PC-3 (cell line): ENCODE data around the gene KCNV2. TPM values are rescaled to one million over a fixed set of nuclear protein-coding genes. Genes with fewer than 3 reads are reported as not detected.

Source experiments
- ATAC-seq: fragments of 200-7000 bp; cut with Tn5 transposase; 2 replicates; pipeline ENCODE4 v1.9.1; 2020; ENCODE audit warnings: mild to moderate bottlenecking, moderate library complexity
- BruUV-seq: library from RNA; stranded (reverse); fragments of 400-500 nt; replicated peaks from 2 replicates; lab custom pipeline; 2021; lab: Mats Ljungman, UMichigan
- CTCF ChIA-PET: fragments of 300-600 bp; sonication (Branson Sonifier 250); formaldehyde crosslinking; loops from one replicate; lab custom pipeline; 2022; ENCODE audit warnings: antibody characterized with exemption; lab: Charles Lee
- POLR2A ChIA-PET: fragments of 300-600 bp; sonication (Branson Sonifier 250); formaldehyde crosslinking; loops from one replicate; lab custom pipeline; 2022; ENCODE audit warnings: antibody characterized with exemption; ENCODE audit not compliant: unreplicated experiment; lab: Charles Lee
- DNase-seq: peaks from one replicate; pipeline ENCODE4 v3.0.0-alpha.2; 2015
- H2AFZ ChIP-seq: fragments of 300-600 bp; sonication (generic); 2 replicates; pipeline ENCODE4 v1.6.0; 2016; ENCODE audit warnings: antibody characterized with exemption, low read length
- H3F3A ChIP-seq: fragments of 300-600 bp; sonication (generic); one replicate; pipeline ENCODE4 v1.6.0; 2017; ENCODE audit warnings: antibody characterized with exemption, low read length, control low read depth, mild to moderate bottlenecking; ENCODE audit not compliant: unreplicated experiment
- H3K27ac ChIP-seq: fragments of 300-600 bp; sonication (generic); 2 replicates; pipeline ENCODE4 v1.5.1; 2016; ENCODE audit warnings: mild to moderate bottlenecking, low read length
- H3K27me3 ChIP-seq: fragments of 300-600 bp; sonication (generic); 2 replicates; pipeline ENCODE4 v1.6.1; 2016; ENCODE audit warnings: low read length, mixed read lengths
- H3K36me3 ChIP-seq: fragments of 300-600 bp; sonication (generic); 2 replicates; pipeline ENCODE4 v1.6.1; 2016; ENCODE audit warnings: low read depth, mixed run types, low read length, mixed read lengths
- H3K4me1 ChIP-seq: fragments of 300-600 bp; sonication (generic); 2 replicates; pipeline ENCODE4 v1.5.1; 2016; ENCODE audit warnings: low read length; ENCODE audit not compliant: insufficient read depth
- H3K4me2 ChIP-seq: fragments of 300-600 bp; sonication (generic); 2 replicates; pipeline ENCODE4 v1.6.0; 2016; ENCODE audit warnings: low read length
- H3K4me3 ChIP-seq: fragments of 300-600 bp; sonication (generic); 2 replicates; pipeline ENCODE4 v1.5.1; 2016; ENCODE audit warnings: mild to moderate bottlenecking, low read length, mixed read lengths
- H3K79me2 ChIP-seq: fragments of 300-600 bp; sonication (generic); 2 replicates; pipeline ENCODE4 v1.6.1; 2017; ENCODE audit warnings: low read length, mixed read lengths
- H3K9ac ChIP-seq: fragments of 300-600 bp; sonication (generic); 2 replicates; pipeline ENCODE4 v1.6.0; 2016; ENCODE audit warnings: mild to moderate bottlenecking, low read length
- H3K9me2 ChIP-seq: fragments of 300-600 bp; sonication (generic); replicated peaks from 2 replicates; pipeline ENCODE4 v1.6.1; 2016; ENCODE audit warnings: mixed run types, low read length, mixed read lengths
- H3K9me3 ChIP-seq: fragments of 300-600 bp; sonication (generic); 2 replicates; pipeline ENCODE4 v1.6.1; 2016; ENCODE audit warnings: low read length, mixed read lengths
- H4K20me1 ChIP-seq: fragments of 300-600 bp; sonication (generic); 2 replicates; pipeline ENCODE4 v1.6.1; 2016; ENCODE audit warnings: low read length, mixed read lengths
- CTCF ChIP-seq: fragments of 300-600 bp; sonication (generic); conservative IDR thresholded peaks from 2 replicates; pipeline ENCODE4 v1.5.1; 2017; ENCODE audit warnings: antibody characterized with exemption, low read depth, mild to moderate bottlenecking, low read length
- EZH2 ChIP-seq: fragments of 300-600 bp; sonication (generic); IDR thresholded peaks from one replicate; pipeline ENCODE4 v1.6.1; 2017; ENCODE audit warnings: antibody characterized with exemption, mild to moderate bottlenecking, low read length; ENCODE audit not compliant: unreplicated experiment
- EZH2phosphoT487 ChIP-seq: fragments of 300-600 bp; sonication (generic); IDR thresholded peaks from 2 replicates; pipeline ENCODE4 v1.6.1; 2018; ENCODE audit warnings: mild to moderate bottlenecking, antibody characterized with exemption, low read length, borderline replicate concordance
- intact Hi-C: fragments of 100-400 bp; cut with micrococcal nuclease; formaldehyde crosslinking; loops from 2 replicates; pipeline ENCODE4 v1.9.0; 2023
- total RNA-seq: library from RNA; depleted of rRNA; stranded (reverse); fragments of >200 nt; gene quantifications from 2 replicates; pipeline ENCODE4 v1.2.3, GENCODE V29; 2014

Gene KCNV2
- total RNA-seq, 1 experiment from 2014 or later, result not detected

- Histone ChIP-seq H3K4me3 (no peak overlapping the region), H3K9me2 (no peaks in the 10 kb centered on the region), H3K9me3 (no peaks in the 10 kb centered on the region), H3K79me2 (no peaks in the 10 kb centered on the region), H3F3A (no peaks in the 10 kb centered on the region), H3K36me3 (no peaks in the 10 kb centered on the region), H3K4me1 (no peaks in the 10 kb centered on the region), H3K27me3 (no peaks in the 10 kb centered on the region), H3K9ac (no peak overlapping the region), H2AFZ (no peak overlapping the region), H3K27ac (no peak overlapping the region), H3K4me2 (no peak overlapping the region), H4K20me1 (no peaks in the 10 kb centered on the region)
- intact Hi-C loops, result no loop called here
- ATAC-seq (no peak), DNase-seq (no peak)
- ChIA-PET POLR2A (no interaction called here), CTCF (interaction anchor here (0.6 kb wide), 1 partner anchor 135 kb away, joined by 5 read pairs; no protein-coding TSS in a partner anchor)
- TF ChIP-seq EZH2phosphoT487 (no peak), EZH2 (no peak), CTCF (no peak)
- BruUV-seq, result no TSS peak
Observed at GRCh38 chr9:2709645-2710101, 7.6 kb upstream of the KCNV2 start.

- H3K4me2 ChIP-seq, result no peak overlapping the region
- H3K79me2 ChIP-seq, result no peaks in the 10 kb centered on the region
- H3K4me1 ChIP-seq, result no peaks in the 10 kb centered on the region
- no peaks in the 10 kb centered on the region for H3F3A ChIP-seq
- H3K9me2 ChIP-seq, result no peaks in the 10 kb centered on the region
- no peak overlapping the region for H3K4me3 ChIP-seq
- ChIA-PET POLR2A (no interaction called here), CTCF (no interaction called here)
- intact Hi-C loops, result no loop called here
- no peak overlapping the region for H3K27ac ChIP-seq
- H3K27me3 ChIP-seq, result no peaks in the 10 kb centered on the region
- H3K9me3 ChIP-seq, result no peaks in the 10 kb centered on the region
- H3K9ac ChIP-seq, result no peak overlapping the region
- ATAC-seq, result no peak
- H2AFZ ChIP-seq, result no peak overlapping the region
- no peak for DNase-seq
- BruUV-seq, result no TSS peak
- no peaks in the 10 kb centered on the region for H4K20me1 ChIP-seq
- no peaks in the 10 kb centered on the region for H3K36me3 ChIP-seq
- TF ChIP-seq CTCF (no peak), EZH2phosphoT487 (no peak), EZH2 (no peak)
Observed at GRCh38 chr9:2711716-2712115, 5.6 kb upstream of the KCNV2 start.

- ATAC-seq, result no peak
- TF ChIP-seq CTCF (no peak), EZH2phosphoT487 (no peak), EZH2 (no peak)
Observed at GRCh38 chr9:2718001-2718697, 839 bp downstream of the KCNV2 start.

More at GRCh38 chr9:2718001-2718697, 839 bp downstream of the KCNV2 start:
- ChIA-PET POLR2A (no interaction called here), CTCF (no interaction called here)
- Histone ChIP-seq H3K9ac (no peak overlapping the region), H3K27ac (no peak overlapping the region), H3K4me3 (no peak overlapping the region), H3K4me2 (no peak overlapping the region), H3K27me3 (no peaks in the 10 kb centered on the region), H3F3A (no peaks in the 10 kb centered on the region), H3K79me2 (no peaks in the 10 kb centered on the region), H2AFZ (no peak overlapping the region), H3K36me3 (no peaks in the 10 kb centered on the region), H3K9me3 (no peaks in the 10 kb centered on the region), H3K9me2 (no peaks in the 10 kb centered on the region), H4K20me1 (no peaks in the 10 kb centered on the region), H3K4me1 (no peaks in the 10 kb centered on the region)
- no peak for DNase-seq
- intact Hi-C loops, result no loop called here
- no TSS peak for BruUV-seq
